22Rv1 (cell line): ENCODE results near the gene ULK4.

Experiments
- CTCF ChIP-seq: fragments of 450-650 bp; IDR thresholded peaks from 2 replicates; pipeline ENCODE4 v1.5.1; 2017; ENCODE audit warnings: mild to moderate bottlenecking
- ZFX ChIP-seq: fragments of 450-650 bp; IDR thresholded peaks from 2 replicates; pipeline ENCODE4 v1.6.1; 2017; ENCODE audit warnings: antibody characterized with exemption, borderline replicate concordance

GRCh38 chr3:41308119-41308518 is 653.8 kb downstream of the ULK4 start:
- TF ChIP-seq CTCF (no peak), ZFX (no peak)
